Ovary (tissue), 3 donors: ENCODE data around the gene MYT1.

Experiments
- POLR2A ChIP-seq: fragments of 450-650 bp; IDR thresholded peaks from one replicate; pipeline ENCODE4 v1.6.1; 2017; ENCODE audit warnings: antibody characterized with exemption, mild to moderate bottlenecking, moderate library complexity
- TF ChIP-seq, protein P1 (sequence below), 3 donors: fragments of 450-650 bp in 2 of 3; fragments of 200-600 bp in 1 of 3; IDR thresholded peaks; one replicate each; pipeline versions ENCODE4 v1.5.1 to v1.8.0; 2016 to 2022; ENCODE audit warnings: antibody characterized with exemption in 3 of 3, mild to moderate bottlenecking in 1 of 3
- donor health status: DM: no; HTN: no; CAD: no.

DNA sequence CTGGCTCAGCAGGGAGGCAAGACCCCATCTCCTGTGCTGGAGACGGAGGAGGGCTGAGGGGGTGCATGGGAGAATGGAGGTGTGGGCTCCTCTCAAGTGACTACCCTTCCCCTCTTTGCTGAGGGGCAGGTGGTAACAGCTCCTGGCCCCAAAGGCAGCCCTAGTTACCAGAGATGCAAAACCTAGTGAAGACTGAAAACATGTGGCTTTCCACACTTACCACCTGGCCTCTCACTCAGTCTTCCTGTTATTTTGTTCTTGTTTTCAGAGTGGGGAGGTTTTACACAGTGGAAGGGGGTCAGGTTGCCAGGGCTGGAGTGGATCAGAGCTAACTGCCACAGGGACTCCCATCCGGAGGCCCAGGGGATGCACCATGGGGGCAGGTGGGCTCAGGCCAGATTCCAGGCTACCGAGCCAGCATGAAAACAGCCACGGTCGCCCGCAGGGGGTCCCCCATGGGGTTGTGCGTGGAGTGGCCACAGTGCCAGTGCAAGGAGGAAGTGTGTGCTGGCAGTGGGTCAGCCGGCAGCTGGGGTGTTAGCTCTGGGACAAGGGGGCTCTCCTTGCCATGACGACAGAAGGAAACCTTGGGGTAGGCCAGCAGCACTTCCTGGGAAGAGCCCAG is 21.1 kb downstream of the MYT1 start:
- TF ChIP-seq, protein P1, sequence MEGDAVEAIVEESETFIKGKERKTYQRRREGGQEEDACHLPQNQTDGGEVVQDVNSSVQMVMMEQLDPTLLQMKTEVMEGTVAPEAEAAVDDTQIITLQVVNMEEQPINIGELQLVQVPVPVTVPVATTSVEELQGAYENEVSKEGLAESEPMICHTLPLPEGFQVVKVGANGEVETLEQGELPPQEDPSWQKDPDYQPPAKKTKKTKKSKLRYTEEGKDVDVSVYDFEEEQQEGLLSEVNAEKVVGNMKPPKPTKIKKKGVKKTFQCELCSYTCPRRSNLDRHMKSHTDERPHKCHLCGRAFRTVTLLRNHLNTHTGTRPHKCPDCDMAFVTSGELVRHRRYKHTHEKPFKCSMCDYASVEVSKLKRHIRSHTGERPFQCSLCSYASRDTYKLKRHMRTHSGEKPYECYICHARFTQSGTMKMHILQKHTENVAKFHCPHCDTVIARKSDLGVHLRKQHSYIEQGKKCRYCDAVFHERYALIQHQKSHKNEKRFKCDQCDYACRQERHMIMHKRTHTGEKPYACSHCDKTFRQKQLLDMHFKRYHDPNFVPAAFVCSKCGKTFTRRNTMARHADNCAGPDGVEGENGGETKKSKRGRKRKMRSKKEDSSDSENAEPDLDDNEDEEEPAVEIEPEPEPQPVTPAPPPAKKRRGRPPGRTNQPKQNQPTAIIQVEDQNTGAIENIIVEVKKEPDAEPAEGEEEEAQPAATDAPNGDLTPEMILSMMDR (IDR thresholded peaks at IDR 0.05): no peak
- TF ChIP-seq POLR2A: no peak
